IMR-90 (cell line): Measurements from ENCODE around the gene VSIR. TPM values are rescaled to one million over a fixed set of nuclear protein-coding genes. Genes with fewer than 3 reads are reported as not detected.

Source experiments
- ATAC-seq: fragments of 200-7000 bp; cut with Tn5 transposase; 2 replicates; pipeline ENCODE4 v1.9.1; 2020; ENCODE audit warnings: low read depth, mild to moderate bottlenecking, moderate library complexity
- BruUV-seq: library from RNA; stranded (reverse); fragments of 400-500 nt; replicated peaks from 2 replicates; lab custom pipeline; 2021; lab: Mats Ljungman, UMichigan
- CTCF ChIA-PET: fragments of 300-600 bp; formaldehyde crosslinking; extraction: SDS; loops from one replicate; lab custom pipeline; 2021; ENCODE audit warnings: antibody characterized with exemption; lab: Yijun Ruan, JAX
- POLR2A ChIA-PET: fragments of 300-600 bp; sonication (Branson Sonifier 250); formaldehyde crosslinking; loops from one replicate; lab custom pipeline; 2022; ENCODE audit warnings: antibody characterized with exemption; ENCODE audit not compliant: unreplicated experiment; lab: Charles Lee
- DNase-seq: peaks from one replicate; pipeline ENCODE4 v3.0.0; 2013
- H2AFZ ChIP-seq: replicated peaks from 2 replicates; pipeline ENCODE3; 2013; ENCODE audit warnings: low read length, mild to moderate bottlenecking; ENCODE audit not compliant: poor library complexity
- H2AK5ac ChIP-seq: 2 replicates; pipeline ENCODE4 v1.6.1; 2013; ENCODE audit warnings: low read depth, low read length, inconsistent platforms
- H2AK9ac ChIP-seq: replicated peaks from 2 replicates; pipeline ENCODE3; 2013; ENCODE audit warnings: mild to moderate bottlenecking, low read depth, low read length, moderate library complexity; ENCODE audit not compliant: poor library complexity
- H2BK120ac ChIP-seq: 2 replicates; pipeline ENCODE4 v1.6.1; 2013; ENCODE audit warnings: low read depth, low read length, inconsistent platforms
- H2BK15ac ChIP-seq: 3 replicates; pipeline ENCODE4 v1.6.1; 2013; ENCODE audit warnings: low read depth, low read length, inconsistent platforms
- H2BK20ac ChIP-seq: 2 replicates; pipeline ENCODE4 v1.6.1; 2013; ENCODE audit warnings: low read depth, mild to moderate bottlenecking, inconsistent platforms, low read length, moderate library complexity
- H2BK5ac ChIP-seq: 2 replicates; pipeline ENCODE4 v1.6.1; 2013; ENCODE audit warnings: mild to moderate bottlenecking, low read depth, low read length, inconsistent platforms; ENCODE audit not compliant: poor library complexity, severe bottlenecking
- H3K14ac ChIP-seq: replicated peaks from 2 replicates; pipeline ENCODE4 v1.6.1; 2013; ENCODE audit warnings: low read depth, low read length, inconsistent platforms
- H3K18ac ChIP-seq: 2 replicates; pipeline ENCODE4 v1.6.1; 2013; ENCODE audit warnings: low read depth, low read length, control low read depth
- H3K23ac ChIP-seq: 2 replicates; pipeline ENCODE4 v1.6.1; 2013; ENCODE audit warnings: low read depth, low read length, inconsistent platforms
- H3K27ac ChIP-seq: 2 replicates; pipeline ENCODE4 v1.5.1; 2013; ENCODE audit warnings: mild to moderate bottlenecking, control low read depth, low read length; ENCODE audit not compliant: insufficient read depth
- H3K27me3 ChIP-seq: 2 replicates; pipeline ENCODE4 v1.6.1; 2013; ENCODE audit warnings: low read length; ENCODE audit not compliant: control insufficient read depth, insufficient read depth
- H3K36me3 ChIP-seq: 2 replicates; pipeline ENCODE4 v1.6.1; 2013; ENCODE audit warnings: low read length, mixed read lengths; ENCODE audit not compliant: control insufficient read depth, insufficient read depth
- H3K4ac ChIP-seq: 2 replicates; pipeline ENCODE4 v1.6.1; 2013; ENCODE audit warnings: low read depth, low read length, inconsistent platforms
- H3K4me1 ChIP-seq: 2 replicates; pipeline ENCODE4 v1.6.1; 2013; ENCODE audit warnings: low read length, mixed read lengths; ENCODE audit not compliant: control insufficient read depth, insufficient read depth
- H3K4me2 ChIP-seq: 2 replicates; pipeline ENCODE4 v1.6.1; 2013; ENCODE audit warnings: low read depth, mild to moderate bottlenecking, control low read depth, low read length, moderate library complexity
- H3K4me3 ChIP-seq: 2 replicates; pipeline ENCODE4 v1.5.1; 2013; ENCODE audit warnings: low read depth, mild to moderate bottlenecking, control low read depth, low read length, moderate library complexity; ENCODE audit not compliant: insufficient read depth
- H3K56ac ChIP-seq: 2 replicates; pipeline ENCODE4 v1.6.1; 2013; ENCODE audit warnings: low read length, inconsistent platforms; ENCODE audit not compliant: insufficient read depth; ENCODE audit errors: extremely low read depth
- H3K79me1 ChIP-seq, 2 experiments: 2 replicates each; pipeline ENCODE4 v1.6.1; 2013; ENCODE audit warnings: low read length in 2 of 2, inconsistent platforms in 1 of 2, low read depth in 1 of 2
- H3K9ac ChIP-seq: 2 replicates; pipeline ENCODE4 v1.6.1; 2013; ENCODE audit warnings: low read depth, low read length, control low read depth
- H3K9me1 ChIP-seq: 2 replicates; pipeline ENCODE4 v1.6.1; 2013; ENCODE audit warnings: low read length, inconsistent platforms; ENCODE audit not compliant: insufficient read depth
- H3K9me3 ChIP-seq: 2 replicates; pipeline ENCODE4 v1.6.1; 2013; ENCODE audit warnings: low read length; ENCODE audit not compliant: control insufficient read depth, insufficient read depth
- H4K20me1 ChIP-seq: 2 replicates; pipeline ENCODE4 v1.6.1; 2013; ENCODE audit warnings: low read length, inconsistent platforms; ENCODE audit not compliant: insufficient read depth
- H4K5ac ChIP-seq: 2 replicates; pipeline ENCODE4 v1.6.1; 2013; ENCODE audit warnings: mild to moderate bottlenecking, low read depth, low read length, control low read depth
- H4K8ac ChIP-seq, 2 experiments: 2 replicates each; pipeline ENCODE4 v1.6.1; 2013; ENCODE audit warnings: low read depth in 2 of 2, low read length in 2 of 2, control low read depth in 1 of 2, inconsistent platforms in 1 of 2
- H4K91ac ChIP-seq: 2 replicates; pipeline ENCODE4 v1.6.1; 2013; ENCODE audit warnings: low read depth, low read length, inconsistent platforms; ENCODE audit not compliant: insufficient read depth
- BHLHE40 ChIP-seq: fragments of 150-350 bp; IDR thresholded peaks from 2 replicates; pipeline ENCODE4 v1.6.1; 2016; ENCODE audit warnings: mild to moderate bottlenecking, low read depth, low read length
- CHD1 ChIP-seq: IDR thresholded peaks from 2 replicates; pipeline ENCODE4 v1.6.1; 2012; ENCODE audit warnings: low read depth, low read length, improper control_type of control experiment
- FOS ChIP-seq: fragments of 150-350 bp; IDR thresholded peaks from 2 replicates; pipeline ENCODE4 v1.6.1; 2016; ENCODE audit warnings: low read depth, low read length
- MAFK ChIP-seq: IDR thresholded peaks from 2 replicates; pipeline ENCODE4 v1.6.1; 2012; ENCODE audit warnings: low read depth, low read length, improper control_type of control experiment
- MAZ ChIP-seq: IDR thresholded peaks from 2 replicates; pipeline ENCODE4 v1.6.1; 2012; ENCODE audit warnings: low read depth, mild to moderate bottlenecking, low read length, improper control_type of control experiment, moderate library complexity, borderline replicate concordance
- MXI1 ChIP-seq: IDR thresholded peaks from 2 replicates; pipeline ENCODE4 v1.6.1; 2012; ENCODE audit warnings: low read depth, mild to moderate bottlenecking, low read length, moderate library complexity, borderline replicate concordance
- NFE2L2 ChIP-seq: fragments of 150-350 bp; IDR thresholded peaks from 2 replicates; pipeline ENCODE4 v1.6.1; 2016; ENCODE audit warnings: low read depth, mild to moderate bottlenecking, low read length
- POLR2A ChIP-seq: IDR thresholded peaks from 2 replicates; pipeline ENCODE4 v1.6.1; 2012; ENCODE audit warnings: mild to moderate bottlenecking, low read depth, low read length
- RCOR1 ChIP-seq: IDR thresholded peaks from 2 replicates; pipeline ENCODE4 v1.6.1; 2012; ENCODE audit warnings: mild to moderate bottlenecking, low read length, improper control_type of control experiment; ENCODE audit not compliant: insufficient replicate concordance
- RFX5 ChIP-seq: IDR thresholded peaks from 2 replicates; pipeline ENCODE4 v1.8.0; 2012; ENCODE audit warnings: low read depth, mild to moderate bottlenecking, low read length, moderate library complexity
- SMC3 ChIP-seq: fragments of 150-350 bp; IDR thresholded peaks from 2 replicates; pipeline ENCODE4 v1.6.1; 2016; ENCODE audit warnings: low read depth, mild to moderate bottlenecking, antibody characterized with exemption, low read length, moderate library complexity
- WGBS, 2 experiments: methylation state at CpG; one replicate each; pipeline versions ENCODE4 v1.1.5 to v1.1.7; 2013; ENCODE audit warnings: missing lambda C conversion rate in 2 of 2; ENCODE audit not compliant: insufficient read length in 1 of 2; ENCODE audit errors: extremely low coverage in 2 of 2; 5-methylcytosine and 5-hydroxymethylcytosine counted together
- dilution Hi-C: fragments of 300-500 bp; cut with HindIII; formaldehyde crosslinking; loops from one replicate; pipeline ENCODE4 v1.14.3; 2018; ENCODE audit warnings: low sequenced_read_pairs; ENCODE audit not compliant: unreplicated experiment
- in situ Hi-C: fragments of 300-500 bp; cut with MboI; formaldehyde crosslinking; loops from 3 replicates; pipeline ENCODE4 v1.14.3; 2019; ENCODE audit warnings: low sequenced_read_pairs, inconsistent platforms, mixed read lengths
- intact Hi-C: fragments of 100-400 bp; cut with micrococcal nuclease; formaldehyde crosslinking; loops from 2 replicates; pipeline ENCODE4 v1.10.0; 2022
- polyA plus RNA-seq, 3 experiments: library from polyadenylated mRNA; depleted of rRNA; stranded (reverse); fragments of >200 nt; gene quantifications; 2 replicates each; pipeline ENCODE4 v1.2.3, GENCODE V29; 2012; ENCODE audit warnings: low replicate concordance in 1 of 3
- total RNA-seq: library from RNA; depleted of rRNA; stranded (reverse); fragments of >200 nt; gene quantifications from 2 replicates; pipeline ENCODE4 v1.2.3, GENCODE V29; 2012
- TF ChIP-seq, protein P1 (sequence below): conservative IDR thresholded peaks from 2 replicates; pipeline ENCODE4 v1.5.1; 2012; ENCODE audit warnings: mild to moderate bottlenecking, low read depth, low read length, improper control_type of control experiment
- TF ChIP-seq, protein P2 (sequence below): fragments of 150-350 bp; IDR thresholded peaks from 2 replicates; pipeline ENCODE4 v1.6.1; 2016; ENCODE audit warnings: low read depth, mild to moderate bottlenecking, low read length, moderate library complexity, borderline replicate concordance
- TF ChIP-seq, protein P3 (sequence below): fragments of 150-350 bp; IDR thresholded peaks from 2 replicates; pipeline ENCODE4 v1.6.1; 2017; ENCODE audit warnings: mild to moderate bottlenecking, antibody characterized with exemption, low read length, low read depth

VSIR gene
- total and polyA plus RNA-seq, 2 of the 4 experiments (the other 2 are of a cell fraction) = 5.0 to 23.8 TPM

DNA sequence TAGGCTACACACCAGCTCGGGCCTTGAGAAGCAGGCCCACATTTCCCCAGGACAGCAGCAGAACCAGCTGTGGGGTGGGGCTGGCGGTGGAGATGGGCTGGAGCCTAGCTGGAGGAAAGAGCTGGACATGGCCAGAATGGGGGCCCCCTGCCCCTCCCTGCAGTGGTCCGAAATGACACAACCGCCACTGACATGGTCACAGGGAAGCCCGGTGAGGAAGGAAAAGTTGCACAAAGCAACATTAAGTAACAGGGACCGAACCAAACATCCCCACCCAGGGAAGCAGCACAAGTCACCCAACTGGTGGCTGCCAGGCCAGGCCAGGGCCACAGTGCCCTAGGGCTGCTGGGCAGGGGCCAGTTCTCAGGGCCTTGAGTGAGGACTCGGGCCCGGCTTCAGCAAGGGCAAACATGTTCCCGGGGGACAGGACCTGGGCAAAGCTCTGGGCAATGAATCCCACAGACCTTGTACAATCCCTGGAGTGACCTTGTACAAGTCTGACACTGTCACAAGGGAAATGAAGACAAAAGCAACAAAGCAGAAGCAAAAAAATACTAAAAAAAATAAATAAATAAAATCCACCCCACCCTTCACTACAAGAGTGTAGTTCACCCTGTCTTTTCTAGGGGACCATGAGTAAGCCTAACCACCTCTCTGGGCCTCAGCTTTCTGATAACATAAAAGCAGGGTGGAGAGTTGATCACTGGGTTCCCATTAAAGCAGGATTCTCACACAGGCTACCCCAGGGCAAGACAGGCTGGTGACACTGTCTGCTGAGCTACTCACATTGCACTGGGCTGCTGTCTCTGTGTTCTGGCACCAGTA is 44.7 kb upstream of the VSIR start:
- H3K4me1 ChIP-seq = no peaks in the 10 kb centered on the region
- no peak overlapping the region for H3K18ac ChIP-seq
- no peak overlapping the region for H3K14ac ChIP-seq
- ChIA-PET CTCF (interaction anchor here (0.9 to 1.3 kb wide), 2 partner anchors 78 to 121 kb away, joined by 3 read pairs; no protein-coding TSS in a partner anchor), POLR2A (no interaction called here)
- no peak overlapping the region for H3K4me2 ChIP-seq
- in situ Hi-C loops (loop anchor here (10.0 kb wide), 2 partner anchors 433 to 503 kb away; partner anchors contain the start of gene SLC29A3), dilution Hi-C loops (no loop called here), intact Hi-C loops (no loop called here)
- no peak overlapping the region for H2AK9ac ChIP-seq
- no peaks in the 10 kb centered on the region for H3K27me3 ChIP-seq
- no peak overlapping the region for H3K27ac ChIP-seq
- no peak overlapping the region for H2AK5ac ChIP-seq
- H2BK120ac ChIP-seq = no peak overlapping the region
- ATAC-seq (no peak), DNase-seq (no peak)
- no peak overlapping the region for H3K23ac ChIP-seq
- H2AFZ ChIP-seq = no peak overlapping the region
- WGBS, 2 experiments = 90% methylated on average over 4 of the region's 9 CpGs; no CpG with 5 or more reads in 1 of the 2 experiments
- H4K91ac ChIP-seq = no peak overlapping the region
- no peak overlapping the region for H4K8ac ChIP-seq
- no peak overlapping the region for H3K4me3 ChIP-seq
- H3K56ac ChIP-seq = no peak overlapping the region
- H3K4ac ChIP-seq = no peak overlapping the region
- no peak overlapping the region for H2BK5ac ChIP-seq
- BruUV-seq = no TSS peak
- peaks cover 19% of the 10 kb centered on the region for H4K20me1 ChIP-seq
- no peak overlapping the region for H2BK15ac ChIP-seq
- H3K9me3 ChIP-seq = no peaks in the 10 kb centered on the region
- H3K9ac ChIP-seq = no peak overlapping the region
- peaks cover 4 to 6% of the 10 kb centered on the region in 2 experiments; a peak in 3 of 4 replicates for H3K79me1 ChIP-seq
- no peak overlapping the region for H4K5ac ChIP-seq
- H3K36me3 ChIP-seq = peaks cover 66% of the 10 kb centered on the region
- H3K9me1 ChIP-seq = no peaks in the 10 kb centered on the region; the same call in 1 of the 2 replicates
- no peak overlapping the region for H2BK20ac ChIP-seq
- TF ChIP-seq POLR2A (no peak), MXI1 (no peak), MAZ (no peak), FOS (no peak), BHLHE40 (no peak), RFX5 (no peak), NFE2L2 (no peak), MAFK (no peak), SMC3 (no peak), RCOR1 (no peak), CHD1 (no peak)
- TF ChIP-seq, protein P1, sequence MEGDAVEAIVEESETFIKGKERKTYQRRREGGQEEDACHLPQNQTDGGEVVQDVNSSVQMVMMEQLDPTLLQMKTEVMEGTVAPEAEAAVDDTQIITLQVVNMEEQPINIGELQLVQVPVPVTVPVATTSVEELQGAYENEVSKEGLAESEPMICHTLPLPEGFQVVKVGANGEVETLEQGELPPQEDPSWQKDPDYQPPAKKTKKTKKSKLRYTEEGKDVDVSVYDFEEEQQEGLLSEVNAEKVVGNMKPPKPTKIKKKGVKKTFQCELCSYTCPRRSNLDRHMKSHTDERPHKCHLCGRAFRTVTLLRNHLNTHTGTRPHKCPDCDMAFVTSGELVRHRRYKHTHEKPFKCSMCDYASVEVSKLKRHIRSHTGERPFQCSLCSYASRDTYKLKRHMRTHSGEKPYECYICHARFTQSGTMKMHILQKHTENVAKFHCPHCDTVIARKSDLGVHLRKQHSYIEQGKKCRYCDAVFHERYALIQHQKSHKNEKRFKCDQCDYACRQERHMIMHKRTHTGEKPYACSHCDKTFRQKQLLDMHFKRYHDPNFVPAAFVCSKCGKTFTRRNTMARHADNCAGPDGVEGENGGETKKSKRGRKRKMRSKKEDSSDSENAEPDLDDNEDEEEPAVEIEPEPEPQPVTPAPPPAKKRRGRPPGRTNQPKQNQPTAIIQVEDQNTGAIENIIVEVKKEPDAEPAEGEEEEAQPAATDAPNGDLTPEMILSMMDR = no peak
- TF ChIP-seq, protein P2, sequence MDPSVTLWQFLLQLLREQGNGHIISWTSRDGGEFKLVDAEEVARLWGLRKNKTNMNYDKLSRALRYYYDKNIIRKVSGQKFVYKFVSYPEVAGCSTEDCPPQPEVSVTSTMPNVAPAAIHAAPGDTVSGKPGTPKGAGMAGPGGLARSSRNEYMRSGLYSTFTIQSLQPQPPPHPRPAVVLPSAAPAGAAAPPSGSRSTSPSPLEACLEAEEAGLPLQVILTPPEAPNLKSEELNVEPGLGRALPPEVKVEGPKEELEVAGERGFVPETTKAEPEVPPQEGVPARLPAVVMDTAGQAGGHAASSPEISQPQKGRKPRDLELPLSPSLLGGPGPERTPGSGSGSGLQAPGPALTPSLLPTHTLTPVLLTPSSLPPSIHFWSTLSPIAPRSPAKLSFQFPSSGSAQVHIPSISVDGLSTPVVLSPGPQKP = no peak
- TF ChIP-seq, protein P3, sequence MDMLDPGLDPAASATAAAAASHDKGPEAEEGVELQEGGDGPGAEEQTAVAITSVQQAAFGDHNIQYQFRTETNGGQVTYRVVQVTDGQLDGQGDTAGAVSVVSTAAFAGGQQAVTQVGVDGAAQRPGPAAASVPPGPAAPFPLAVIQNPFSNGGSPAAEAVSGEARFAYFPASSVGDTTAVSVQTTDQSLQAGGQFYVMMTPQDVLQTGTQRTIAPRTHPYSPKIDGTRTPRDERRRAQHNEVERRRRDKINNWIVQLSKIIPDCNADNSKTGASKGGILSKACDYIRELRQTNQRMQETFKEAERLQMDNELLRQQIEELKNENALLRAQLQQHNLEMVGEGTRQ = no peak
